Subcutaneous adipose tissue (tissue), 4 donors: Measurements from ENCODE around the gene AIF1L. TPM values are rescaled to one million over a fixed set of nuclear protein-coding genes. Genes with fewer than 3 reads are reported as not detected.

Experiments used
- CTCF ChIP-seq: fragments of 450-650 bp; IDR thresholded peaks from one replicate; pipeline ENCODE4 v1.5.1; 2016; ENCODE audit warnings: low read depth, mild to moderate bottlenecking, control low read depth, antibody characterized with exemption, moderate library complexity
- total RNA-seq, 4 donors: library from RNA; depleted of rRNA; stranded (reverse); fragments of >200 nt; gene quantifications; one replicate each; pipeline ENCODE4 v1.1.0, GENCODE V29; 2016

The AIF1L gene
- total RNA-seq, 4 donors from 2014 or later: 8.2 to 55.4 (median 19.4) TPM

- no peak for TF ChIP-seq CTCF
Measured at GRCh38 chr9:131148966-131149687, 52.8 kb downstream of the AIF1L start.

DNA sequence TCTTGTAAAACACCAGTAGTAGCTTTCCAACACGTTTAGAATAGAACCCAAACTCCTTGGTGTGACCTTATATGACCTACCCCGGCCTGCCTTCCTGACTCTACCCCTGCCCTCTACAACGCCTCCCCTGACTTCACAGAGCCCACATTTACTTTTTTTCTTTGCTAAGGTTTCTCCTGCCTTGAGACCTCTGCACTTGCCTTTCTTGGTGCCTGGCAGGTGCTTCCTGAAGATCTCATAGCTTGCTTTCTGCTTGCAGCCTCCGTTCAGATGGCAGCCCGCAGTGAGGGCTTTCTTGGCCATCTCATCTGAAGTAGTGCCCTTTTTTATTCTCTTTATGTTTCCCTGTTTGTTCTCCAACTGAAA is 53.3 kb downstream of the AIF1L start:
- TF ChIP-seq CTCF: no peak

DNA sequence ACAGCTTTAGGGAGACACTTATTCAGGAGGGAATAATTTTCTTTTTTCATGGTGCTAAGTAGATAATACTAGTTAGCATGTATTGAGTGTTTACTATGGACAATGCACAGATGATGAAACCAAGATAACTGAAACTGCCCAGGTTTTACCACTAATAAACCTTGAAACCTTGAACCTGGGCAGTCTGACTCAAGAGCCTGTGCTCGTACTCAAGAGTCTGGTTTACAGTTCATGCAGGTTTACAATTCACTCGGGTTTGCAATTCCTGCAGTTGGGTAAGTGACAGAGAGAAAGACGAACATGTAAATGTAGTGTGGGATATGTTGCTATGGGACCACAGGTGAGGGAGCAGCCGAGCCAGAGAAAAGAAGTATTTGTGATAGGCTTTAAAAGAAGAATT is 57.3 kb downstream of the AIF1L start:
- no peak for TF ChIP-seq CTCF

GRCh38 chr9:131160416-131161112 is 64.2 kb downstream of the AIF1L start:
- TF ChIP-seq CTCF: no peak

DNA sequence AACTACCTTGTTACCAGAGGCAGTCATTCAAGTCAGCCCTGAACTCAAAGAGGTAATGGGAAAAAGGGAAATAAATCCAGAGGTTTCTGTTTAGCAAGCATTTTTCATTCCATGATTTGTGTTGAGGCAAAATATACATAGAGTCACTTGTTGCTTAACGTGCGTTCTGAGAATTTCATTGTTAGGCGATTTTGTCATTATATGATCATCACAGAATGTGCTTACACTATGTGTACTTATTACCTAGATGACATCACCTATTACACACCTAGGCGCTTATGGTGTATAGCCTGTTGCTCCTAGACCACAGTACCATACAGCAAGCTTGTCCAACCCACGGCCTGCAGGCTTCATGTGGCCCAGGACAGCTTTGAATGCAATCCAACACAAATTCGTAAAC is 65.3 kb downstream of the AIF1L start:
- no peak for TF ChIP-seq CTCF

DNA sequence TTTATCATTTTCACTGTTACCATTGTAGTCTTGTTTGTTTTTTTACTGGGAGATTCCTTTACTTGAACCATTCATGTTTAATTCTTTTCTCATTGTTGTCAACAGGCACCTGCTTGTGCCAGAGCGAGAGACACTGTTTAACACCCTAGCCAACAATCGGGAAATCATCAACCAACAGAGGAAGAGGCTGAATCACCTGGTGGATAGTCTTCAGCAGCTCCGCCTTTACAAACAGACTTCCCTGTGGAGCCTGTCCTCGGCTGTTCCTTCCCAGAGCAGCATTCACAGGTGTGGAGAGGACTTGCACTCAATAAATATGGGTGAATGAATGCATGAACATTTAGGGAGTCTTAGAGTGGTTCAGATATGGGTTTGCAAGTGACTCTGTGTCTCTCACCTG is 66.6 kb downstream of the AIF1L start:
- TF ChIP-seq CTCF: no peak

DNA sequence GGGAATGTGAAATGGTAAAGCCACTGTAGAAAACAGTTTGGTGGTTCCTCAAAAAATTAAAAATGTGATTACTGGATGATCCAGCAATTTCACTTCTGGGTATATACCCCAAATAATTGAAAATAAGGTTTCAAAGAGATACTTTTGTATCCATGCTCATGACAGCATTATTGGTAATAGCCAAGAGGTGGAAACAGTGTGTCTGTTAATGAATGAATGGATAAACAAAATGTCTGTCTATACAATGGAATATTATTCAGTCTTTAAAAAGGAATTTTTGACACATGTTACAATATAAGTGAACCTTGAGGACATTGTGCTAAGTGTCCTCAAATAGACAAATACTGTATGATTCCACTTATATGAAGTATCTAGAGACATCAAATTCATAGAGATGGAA is 69.2 kb downstream of the AIF1L start:
- TF ChIP-seq CTCF: no peak
